Glomerular endothelial cell (primary cell): ENCODE results near the gene SNPH. TPM values are rescaled to one million over a fixed set of nuclear protein-coding genes. Genes with fewer than 3 reads are reported as not detected.
"Not testable (repeated sequence)": the region's sequence is repeated elsewhere in the genome, so short reads cannot be mapped to it uniquely, and the experiment has no call there.

Experiments used
- DNase-seq: peaks from one replicate; pipeline ENCODE4 v3.0.0-alpha.2; 2011; ENCODE audit warnings: low read depth, low spot score; ENCODE audit errors: extremely low read depth
- total RNA-seq: library from RNA; depleted of rRNA; stranded (reverse); fragments of >200 nt; gene quantifications from 2 replicates; pipeline ENCODE4 v1.2.3, GENCODE V29; 2015

Gene SNPH
- total RNA-seq, 1 donor from 2014 or later = 11.6 TPM

- no peak for DNase-seq
Measured at GRCh38 chr20:1335961-1336698, 70.0 kb downstream of the SNPH start.

GRCh38 chr20:1336699-1337367 is 70.7 kb downstream of the SNPH start:
- DNase-seq = no peak

- DNase-seq = no peak
Measured at GRCh38 chr20:1337441-1337840, 71.3 kb downstream of the SNPH start.

- no peak for DNase-seq
Measured at GRCh38 chr20:1338096-1338495, 72.0 kb downstream of the SNPH start.

- no peak for DNase-seq
Measured at GRCh38 chr20:1338801-1339200, 72.7 kb downstream of the SNPH start.

- DNase-seq = no peak
Measured at GRCh38 chr20:1341561-1342265, 75.6 kb downstream of the SNPH start.

GRCh38 chr20:1343446-1344124 is 77.5 kb downstream of the SNPH start:
- DNase-seq = not testable (repeated sequence)

GRCh38 chr20:1345030-1345755 is 79.1 kb downstream of the SNPH start:
- DNase-seq = no peak

GRCh38 chr20:1345756-1346093 is 79.6 kb downstream of the SNPH start:
- DNase-seq = no peak

- no peak for DNase-seq
Measured at GRCh38 chr20:1346315-1346969, 80.3 kb downstream of the SNPH start.

GRCh38 chr20:1353956-1354355 is 87.9 kb downstream of the SNPH start:
- DNase-seq = no peak

GRCh38 chr20:1357921-1358671 is 92.0 kb downstream of the SNPH start:
- no peak for DNase-seq

Other genes with a start within 250 kb of the SNPH start
- gene PSMF1, start 147.7 kb upstream of the SNPH start, total RNA-seq = 93.7 and 110 TPM in 2 replicates
- gene TMEM74B, start 81.3 kb upstream of the SNPH start, total RNA-seq = 0.76 and 1.2 TPM in 2 replicates
- not detected in 2 replicates for gene C20orf202, start 62.8 kb upstream of the SNPH start, total RNA-seq
- gene RAD21L1, start 40.2 kb upstream of the SNPH start, total RNA-seq = not detected in 2 replicates
- gene SDCBP2, start 62.8 kb downstream of the SNPH start, total RNA-seq = 3.2 and 4.4 TPM in 2 replicates
- 737 and 783 TPM in 2 replicates for gene FKBP1A, start 126.8 kb downstream of the SNPH start, total RNA-seq
- 53.9 and 74.2 TPM in 2 replicates for gene NSFL1C, start 200.6 kb downstream of the SNPH start, total RNA-seq
- 0.97 and 15.8 TPM in 2 replicates for gene SIRPB2, start 225.1 kb downstream of the SNPH start, total RNA-seq